Activated B cell treated with CpG ODN at 0.5 μM for 24 hours (primary cell): ENCODE data around the gene CLEC18A. TPM values are rescaled to one million over a fixed set of nuclear protein-coding genes. Genes with fewer than 3 reads are reported as not detected.

Experiments
- ATAC-seq: fragments of 200-7000 bp; cut with Tn5 transposase; one replicate; pipeline ENCODE4 v1.10.0; 2021; ENCODE audit warnings: low read depth, mild to moderate bottlenecking, moderate library complexity
- CTCF ChIA-PET: fragments of 350-600 bp; sonication (Branson Sonifier 250); formaldehyde crosslinking; loops from one replicate; lab custom pipeline; 2021; ENCODE audit warnings: antibody characterized with exemption; lab: Charles Lee
- POLR2A ChIA-PET: fragments of 350-600 bp; sonication (Branson Sonifier 250); formaldehyde crosslinking; loops from one replicate; lab custom pipeline; 2021; ENCODE audit warnings: antibody characterized with exemption; lab: Charles Lee
- DNase-seq: peaks from one replicate; pipeline ENCODE4 v3.0.0; 2022
- H3K27ac Mint-ChIP-seq: one replicate; pipeline ENCODE4 v1.8.0; 2020; ENCODE audit warnings: mixed read lengths
- H3K27me3 Mint-ChIP-seq: one replicate; pipeline ENCODE4 v1.8.0; 2021; ENCODE audit warnings: mixed read lengths
- H3K36me3 Mint-ChIP-seq: one replicate; pipeline ENCODE4 v1.8.0; 2021; ENCODE audit warnings: low read depth, mixed read lengths
- H3K4me1 Mint-ChIP-seq: one replicate; pipeline ENCODE4 v1.8.0; 2021; ENCODE audit warnings: mixed read lengths
- H3K4me3 Mint-ChIP-seq: one replicate; pipeline ENCODE4 v1.8.0; 2020; ENCODE audit warnings: mild to moderate bottlenecking, mixed read lengths
- H3K9me3 Mint-ChIP-seq: one replicate; pipeline ENCODE4 v1.8.0; 2020; ENCODE audit warnings: mixed read lengths
- CTCF ChIP-seq: fragments of 200-600 bp; IDR thresholded peaks from one replicate; pipeline ENCODE4 v1.8.0; 2022; ENCODE audit warnings: antibody characterized with exemption, mild to moderate bottlenecking
- intact Hi-C: fragments of 100-400 bp; cut with micrococcal nuclease; formaldehyde crosslinking; loops from one replicate; pipeline ENCODE4 v1.15.1; 2024
- total RNA-seq: library from RNA; stranded (reverse); gene quantifications from 2 replicates; pipeline ENCODE4 v1.2.3, GENCODE V29; 2022

CLEC18A gene
- total RNA-seq, 1 donor from 2014 or later = 1.8 TPM

DNA sequence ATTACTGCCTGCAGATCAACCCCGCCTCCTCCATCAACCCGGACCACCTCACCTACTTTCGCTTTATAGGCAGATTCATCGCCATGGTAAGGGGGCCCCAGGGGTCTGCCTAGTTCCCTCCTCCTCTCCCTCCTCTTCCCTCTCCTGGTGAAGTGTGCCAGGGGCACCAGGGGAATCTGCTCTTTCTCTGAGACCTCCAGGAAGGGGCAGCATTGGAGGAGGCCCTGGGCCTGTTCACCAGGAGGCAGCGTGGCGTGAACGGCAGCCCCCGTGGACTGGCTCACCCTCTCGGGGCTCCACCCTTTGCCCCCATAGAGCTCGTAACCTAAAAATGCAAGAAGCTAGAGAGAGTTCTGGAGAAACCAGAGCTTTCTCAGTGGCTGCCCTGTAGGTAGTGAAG, 17.1 kb upstream of the CLEC18A start:
- H3K36me3 Mint-ChIP-seq = peaks cover 90% of the 10 kb centered on the region
- intact Hi-C loops = loop anchor here (5.0 kb wide), 1 partner anchor 537 kb away; no protein-coding TSS in a partner anchor
- no peak overlapping the region for H3K4me3 Mint-ChIP-seq
- no peak for TF ChIP-seq CTCF
- H3K4me1 Mint-ChIP-seq = no peaks in the 10 kb centered on the region
- no peak for DNase-seq
- no peaks in the 10 kb centered on the region for H3K9me3 Mint-ChIP-seq
- no peaks in the 10 kb centered on the region for H3K27me3 Mint-ChIP-seq
- ChIA-PET CTCF (no interaction called here), POLR2A (no interaction called here)
- ATAC-seq = no peak
- no peak overlapping the region for H3K27ac Mint-ChIP-seq

DNA sequence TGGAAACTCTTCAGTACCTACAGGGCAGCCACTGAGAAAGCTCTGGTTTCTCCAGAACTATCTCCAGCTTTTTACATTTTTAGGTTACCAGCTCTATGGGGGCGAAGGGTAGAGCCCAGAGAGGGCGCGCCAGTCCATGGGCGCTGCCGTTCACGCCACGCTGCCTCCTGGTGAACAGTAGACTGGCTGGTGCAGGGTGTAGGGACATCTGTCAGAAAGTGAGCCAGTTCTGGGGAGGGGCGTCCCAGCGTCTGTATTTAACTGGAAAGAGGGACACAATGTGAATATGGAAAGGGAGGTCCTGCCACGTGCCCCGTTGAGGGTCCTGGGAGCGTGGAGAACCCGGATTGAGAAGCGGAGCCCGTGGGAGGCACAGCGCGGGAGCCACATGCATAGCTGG, 16.4 kb upstream of the CLEC18A start:
- Mint-ChIP-seq H3K9me3 (no peaks in the 10 kb centered on the region), H3K4me1 (no peaks in the 10 kb centered on the region), H3K27ac (no peak overlapping the region), H3K27me3 (no peaks in the 10 kb centered on the region), H3K4me3 (no peak overlapping the region), H3K36me3 (peaks cover 90% of the 10 kb centered on the region)
- intact Hi-C loops = loop anchor here (5.0 kb wide), 1 partner anchor 537 kb away; no protein-coding TSS in a partner anchor
- no peak for ATAC-seq
- no peak for DNase-seq
- ChIA-PET POLR2A (no interaction called here), CTCF (no interaction called here)
- TF ChIP-seq CTCF = no peak

DNA sequence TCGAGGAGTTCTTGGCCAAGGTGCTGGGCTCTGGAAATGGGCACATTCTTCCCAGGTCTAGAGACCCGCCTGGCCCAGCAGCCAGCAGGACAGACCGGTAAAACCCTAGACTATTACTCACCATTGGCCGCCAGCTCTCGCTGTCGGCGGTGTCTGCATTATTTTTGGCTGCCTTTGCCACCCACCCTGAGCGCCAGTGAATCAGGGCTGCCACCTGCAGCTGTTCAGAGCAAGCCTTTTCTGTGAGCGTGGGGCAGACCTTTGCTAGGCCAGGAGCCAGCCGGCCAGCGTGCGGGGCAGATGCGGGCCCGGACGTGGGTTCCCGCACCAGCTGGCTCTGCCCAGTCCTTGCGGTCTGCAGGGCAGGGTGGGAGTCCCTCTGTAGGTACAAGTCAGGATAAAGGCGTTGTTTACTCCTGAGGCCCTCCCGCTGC, 15.8 kb upstream of the CLEC18A start:
- peaks cover 90% of the 10 kb centered on the region for H3K36me3 Mint-ChIP-seq
- H3K27me3 Mint-ChIP-seq = no peaks in the 10 kb centered on the region
- ChIA-PET CTCF (no interaction called here), POLR2A (no interaction called here)
- H3K9me3 Mint-ChIP-seq = no peaks in the 10 kb centered on the region
- intact Hi-C loops = no loop called here
- no peak overlapping the region for H3K27ac Mint-ChIP-seq
- H3K4me1 Mint-ChIP-seq = no peaks in the 10 kb centered on the region
- DNase-seq = no peak
- no peak overlapping the region for H3K4me3 Mint-ChIP-seq
- TF ChIP-seq CTCF = no peak
- ATAC-seq = no peak

DNA sequence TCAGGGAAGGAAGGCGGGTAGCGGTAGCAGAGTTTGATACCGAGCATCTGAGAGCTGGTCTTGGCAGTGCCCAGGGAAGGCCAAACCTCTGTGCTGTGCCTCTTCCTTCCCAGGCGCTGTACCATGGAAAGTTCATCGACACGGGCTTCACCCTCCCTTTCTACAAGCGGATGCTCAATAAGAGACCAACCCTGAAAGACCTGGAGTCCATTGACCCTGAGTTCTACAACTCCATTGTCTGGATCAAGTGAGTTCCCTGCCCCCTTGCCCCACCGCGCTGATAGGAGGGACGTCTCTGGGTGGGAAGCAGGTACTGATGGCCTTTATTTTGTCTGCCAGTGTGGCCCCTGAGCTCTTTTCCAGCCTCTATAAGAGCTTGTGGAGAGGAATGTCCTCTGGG, 15.4 kb upstream of the CLEC18A start:
- TF ChIP-seq CTCF = no peak
- DNase-seq = no peak
- Mint-ChIP-seq H3K36me3 (peaks cover 94% of the 10 kb centered on the region), H3K27me3 (no peaks in the 10 kb centered on the region), H3K9me3 (no peaks in the 10 kb centered on the region), H3K4me3 (no peak overlapping the region), H3K4me1 (no peaks in the 10 kb centered on the region), H3K27ac (no peak overlapping the region)
- no peak for ATAC-seq
- POLR2A ChIA-PET = no interaction called here
- CTCF ChIA-PET = no interaction called here
- intact Hi-C loops = no loop called here

DNA sequence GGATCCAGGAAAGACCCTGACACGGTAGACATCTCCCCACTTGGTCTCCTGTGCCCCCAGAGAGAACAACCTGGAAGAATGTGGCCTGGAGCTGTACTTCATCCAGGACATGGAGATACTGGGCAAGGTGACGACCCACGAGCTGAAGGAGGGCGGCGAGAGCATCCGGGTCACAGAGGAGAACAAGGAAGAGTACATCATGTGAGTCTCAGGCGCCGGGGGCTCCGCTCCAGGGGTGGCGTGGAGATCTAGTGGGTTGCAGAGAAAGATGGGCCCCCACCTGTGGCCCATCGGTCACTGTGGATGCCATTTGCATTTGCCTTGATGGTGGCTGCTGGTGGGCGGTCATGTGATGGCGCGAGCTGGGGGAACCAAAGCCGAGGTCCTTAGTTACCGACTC, 14.9 kb upstream of the CLEC18A start:
- ATAC-seq = no peak
- Mint-ChIP-seq H3K4me3 (no peak overlapping the region), H3K9me3 (no peaks in the 10 kb centered on the region), H3K27me3 (no peaks in the 10 kb centered on the region), H3K36me3 (peaks cover 93% of the 10 kb centered on the region), H3K4me1 (no peaks in the 10 kb centered on the region), H3K27ac (no peak overlapping the region)
- ChIA-PET POLR2A (interaction anchor here (0.5 kb wide), 1 partner anchor 807 kb away, joined by 9 read pairs; no protein-coding TSS in a partner anchor), CTCF (no interaction called here)
- TF ChIP-seq CTCF = no peak
- no peak for DNase-seq
- intact Hi-C loops = no loop called here
